HCT116 (cell line): ENCODE data around the gene FTCDNL1. TPM values are rescaled to one million over a fixed set of nuclear protein-coding genes. Genes with fewer than 3 reads are reported as not detected.

Experiments used
- ATAC-seq: fragments of 200-7000 bp; cut with Tn5 transposase; 2 replicates; pipeline ENCODE4 v1.9.1; 2020; ENCODE audit warnings: mild to moderate bottlenecking, moderate library complexity
- BruUV-seq: library from RNA; stranded (reverse); fragments of 400-500 nt; replicated peaks from 2 replicates; lab custom pipeline; 2021; lab: Mats Ljungman, UMichigan
- CTCF ChIA-PET: fragments of 300-600 bp; sonication (Branson Sonifier 250); formaldehyde crosslinking; loops from one replicate; lab custom pipeline; 2021; ENCODE audit warnings: antibody characterized with exemption; lab: Charles Lee
- POLR2A ChIA-PET: fragments of 300-600, 350-600 bp; sonication (Branson Sonifier 250); formaldehyde crosslinking; loops from one replicate; lab custom pipeline; 2021; ENCODE audit warnings: antibody characterized with exemption; lab: Charles Lee
- RAD21 ChIA-PET, 2 experiments: fragments of 300-600 bp; sonication (Branson Sonifier 250); formaldehyde crosslinking; loops; one replicate each; lab custom pipeline; 2023; ENCODE audit warnings: low total read pairs in 2 of 2; ENCODE audit not compliant: uncharacterized antibody in 2 of 2, unreplicated experiment in 2 of 2, low non-redundant PET in 1 of 2; lab: Charles Lee
- DNase-seq: peaks from one replicate; pipeline ENCODE4 v3.0.0-alpha.2; 2010; ENCODE audit warnings: low read depth, low spot score
- H2AFZ ChIP-seq: fragments of 200-600 bp; shearing (Covaris generic), sonication (generic); 2 replicates; pipeline ENCODE4 v1.6.1; 2017; ENCODE audit warnings: low read depth, mixed run types, mixed read lengths, antibody characterized with exemption, low read length; ENCODE audit not compliant: poor library complexity, severe bottlenecking
- H3K27ac ChIP-seq: 2 replicates; pipeline ENCODE4 v1.5.1; 2012; ENCODE audit warnings: low read depth, low read length
- H3K27me3 ChIP-seq: fragments of 200-600 bp; sonication (generic); 2 replicates; pipeline ENCODE4 v1.6.1; 2016; ENCODE audit warnings: mixed run types, low read length, mixed read lengths; ENCODE audit not compliant: insufficient read depth
- H3K36me3 ChIP-seq, 2 experiments: fragments of 200-500 bp in 1 of 2; fragments of 200-600 bp in 1 of 2; sonication (Bioruptor generic) in 1 of 2; sonication (generic) in 1 of 2; 2 replicates each; pipeline versions ENCODE4 v1.5.1 to v1.6.1; 2014 to 2016; ENCODE audit warnings: low read length in 2 of 2, inconsistent platforms in 1 of 2, mixed read lengths in 1 of 2, mixed run types in 1 of 2; ENCODE audit not compliant: insufficient read depth in 2 of 2, control insufficient read depth in 1 of 2
- H3K4me1 ChIP-seq, 2 experiments: fragments of 200-600 bp in 1 of 2; sonication (generic) in 1 of 2; 2 replicates each; pipeline versions ENCODE4 v1.5.1 to v1.6.1; 2012 to 2017; ENCODE audit warnings: low read length in 2 of 2, inconsistent platforms in 1 of 2, mild to moderate bottlenecking in 1 of 2, mixed read lengths in 1 of 2, mixed run types in 1 of 2, moderate library complexity in 1 of 2; ENCODE audit not compliant: insufficient read depth in 2 of 2, control insufficient read depth in 1 of 2
- H3K4me2 ChIP-seq: fragments of 200-600 bp; sonication (generic); 2 replicates; pipeline ENCODE4 v1.6.1; 2017; ENCODE audit warnings: mixed run types, low read length, mixed read lengths
- H3K4me3 ChIP-seq, 2 experiments: fragments of 200-600 bp in 1 of 2; sonication (generic) in 1 of 2; replicated peaks in 1 of 2; 2 replicates each; pipeline ENCODE4 v1.5.1; 2011 to 2016; ENCODE audit warnings: low read length in 2 of 2, control low read depth in 1 of 2, low read depth in 1 of 2, mild to moderate bottlenecking in 1 of 2, mixed read lengths in 1 of 2, mixed run types in 1 of 2
- H3K79me2 ChIP-seq: fragments of 200-600 bp; sonication (generic); 2 replicates; pipeline ENCODE4 v1.6.1; 2017; ENCODE audit warnings: mild to moderate bottlenecking, mixed run types, low read length, moderate library complexity, mixed read lengths; ENCODE audit not compliant: insufficient read depth
- H3K9ac ChIP-seq: fragments of 200-600 bp; sonication (generic); 2 replicates; pipeline ENCODE4 v1.6.1; 2016; ENCODE audit warnings: low read length, mixed read lengths
- H3K9me2 ChIP-seq: fragments of 200-600 bp; sonication (generic), shearing (Covaris generic); 2 replicates; pipeline ENCODE4 v1.6.1; 2017; ENCODE audit warnings: mixed run types, mild to moderate bottlenecking, moderate library complexity; ENCODE audit not compliant: insufficient read depth
- H3K9me3 ChIP-seq, 2 experiments: fragments of 200-500 bp in 1 of 2; fragments of 200-600 bp in 1 of 2; sonication (Bioruptor generic) in 1 of 2; sonication (generic) in 1 of 2; 2 replicates each; pipeline ENCODE4 v1.6.1; 2014 to 2017; ENCODE audit warnings: low read length in 2 of 2, mixed read lengths in 2 of 2, inconsistent platforms in 1 of 2, low read depth in 1 of 2, mild to moderate bottlenecking in 1 of 2, mixed run types in 1 of 2, moderate library complexity in 1 of 2; ENCODE audit not compliant: control insufficient read depth in 1 of 2, insufficient read depth in 1 of 2
- H4K20me1 ChIP-seq: fragments of 200-600 bp; sonication (generic), shearing (Covaris generic); 2 replicates; pipeline ENCODE4 v1.6.1; 2017; ENCODE audit warnings: mixed run types, mild to moderate bottlenecking, moderate library complexity; ENCODE audit not compliant: insufficient read depth
- CBX3 ChIP-seq: IDR thresholded peaks from 2 replicates; pipeline ENCODE4 v1.6.1; 2012; ENCODE audit warnings: low read depth
- EGR1 ChIP-seq: IDR thresholded peaks from 2 replicates; pipeline ENCODE4 v1.6.1; 2012; ENCODE audit warnings: low read depth
- EZH2 ChIP-seq: fragments of 200-600 bp; sonication (generic); IDR thresholded peaks from 2 replicates; pipeline ENCODE4 v1.6.1; 2017; ENCODE audit warnings: antibody characterized with exemption, mixed run types
- POLR2A ChIP-seq: IDR thresholded peaks from 2 replicates; pipeline ENCODE4 v1.7.0; 2011; ENCODE audit warnings: borderline replicate concordance; ENCODE audit not compliant: insufficient read depth, insufficient read length; ENCODE audit errors: extremely low read depth
- POLR2AphosphoS5 ChIP-seq: IDR thresholded peaks from 2 replicates; pipeline ENCODE4 v1.6.1; 2011; ENCODE audit warnings: mild to moderate bottlenecking, low read depth, low read length, moderate library complexity
- RAD21 ChIP-seq: IDR thresholded peaks from 2 replicates; pipeline ENCODE4 v1.6.1; 2012; ENCODE audit warnings: low read depth, mild to moderate bottlenecking
- REST ChIP-seq: IDR thresholded peaks from 2 replicates; pipeline ENCODE4 v1.6.1; 2012; ENCODE audit warnings: low read depth
- SP1 ChIP-seq: IDR thresholded peaks from 2 replicates; pipeline ENCODE4 v1.6.1; 2012; ENCODE audit warnings: low read depth
- TCF7L2 ChIP-seq: IDR thresholded peaks from 2 replicates; pipeline ENCODE4 v1.7.0; 2011; ENCODE audit warnings: borderline replicate concordance, inconsistent platforms; ENCODE audit not compliant: insufficient read depth, insufficient read length; ENCODE audit errors: extremely low read depth
- YY1 ChIP-seq: IDR thresholded peaks from 2 replicates; pipeline ENCODE4 v1.6.1; 2011; ENCODE audit warnings: low read length, low read depth, moderate library complexity, mild to moderate bottlenecking; ENCODE audit not compliant: insufficient replicate concordance; ENCODE audit errors: extremely low read depth
- ZBTB33 ChIP-seq: IDR thresholded peaks from 2 replicates; pipeline ENCODE4 v1.6.1; 2011; ENCODE audit warnings: mild to moderate bottlenecking, low read length, moderate library complexity; ENCODE audit not compliant: insufficient replicate concordance; ENCODE audit errors: extremely low read depth
- ZFX ChIP-seq: fragments of 450-650 bp; IDR thresholded peaks from 2 replicates; pipeline ENCODE4 v1.6.1; 2017
- intact Hi-C: fragments of 100-400 bp; cut with micrococcal nuclease; formaldehyde crosslinking; loops from 2 replicates; pipeline ENCODE4 v1.10.0; 2022
- total RNA-seq: library from RNA; stranded (reverse); gene quantifications from one replicate; pipeline ENCODE4 v1.2.1, GENCODE V29; 2021; ENCODE audit not compliant: unreplicated experiment

The FTCDNL1 gene
- total RNA-seq, 1 experiment from 2014 or later = 2.6 TPM

- TF ChIP-seq POLR2AphosphoS5 = no peak
- Histone ChIP-seq H3K79me2 (no peaks in the 10 kb centered on the region), H3K4me3 (no peak overlapping the region), H4K20me1 (no peaks in the 10 kb centered on the region), H3K27ac (no peak overlapping the region), H3K9me3 (no peaks in the 10 kb centered on the region), H3K9me2 (no peaks in the 10 kb centered on the region), H3K36me3 (no peaks in the 10 kb centered on the region), H3K9ac (no peak overlapping the region), H3K27me3 (no peaks in the 10 kb centered on the region), H2AFZ (no peak overlapping the region), H3K4me2 (no peak overlapping the region), H3K4me1 (peaks cover 0 to 8% of the 10 kb centered on the region in 2 experiments; a peak in 2 of 4 replicates)
- intact Hi-C loops = no loop called here
- BruUV-seq = no TSS peak
- ChIA-PET POLR2A (no interaction called here), RAD21 (no interaction called here), CTCF (no interaction called here)
- ATAC-seq (no peak), DNase-seq (no peak)
Measured at GRCh38 chr2:199718074-199718473, 132.9 kb downstream of the FTCDNL1 start.

- no TSS peak for BruUV-seq
- Histone ChIP-seq H3K27ac (no peak overlapping the region), H3K9me3 (no peaks in the 10 kb centered on the region), H3K36me3 (no peaks in the 10 kb centered on the region), H3K9ac (no peak overlapping the region), H3K4me2 (no peak overlapping the region), H2AFZ (no peak overlapping the region), H3K4me1 (peaks cover 0 to 8% of the 10 kb centered on the region in 2 experiments; a peak in 2 of 4 replicates), H3K4me3 (no peak overlapping the region), H3K9me2 (no peaks in the 10 kb centered on the region), H3K27me3 (no peaks in the 10 kb centered on the region), H4K20me1 (no peaks in the 10 kb centered on the region), H3K79me2 (no peaks in the 10 kb centered on the region)
- ChIA-PET RAD21 (no interaction called here), POLR2A (no interaction called here), CTCF (interaction anchor here (1.9 kb wide), 1 partner anchor 23 kb away, joined by 5 read pairs; no protein-coding TSS in a partner anchor)
- no peak for TF ChIP-seq SP1
- no peak for TF ChIP-seq ZFX
- TF ChIP-seq POLR2A = no peak
- no peak for TF ChIP-seq YY1
- TF ChIP-seq EZH2 = no peak
- no peak for TF ChIP-seq REST
- TF ChIP-seq EGR1 = no peak
- TF ChIP-seq ZBTB33 = no peak
- TF ChIP-seq CBX3 = no peak
- no peak for TF ChIP-seq TCF7L2
- TF ChIP-seq RAD21 = no peak
- intact Hi-C loops = no loop called here
- ATAC-seq (no peak), DNase-seq (no peak)
Measured at GRCh38 chr2:199717587-199717907, 133.4 kb downstream of the FTCDNL1 start.
